HUES6 (cell line): ENCODE results near the gene MUC16.
A peak's percentile ranks its signal among the peaks of the same experiment; 100 is the strongest.
"Not testable (repeated sequence)": the region's sequence is repeated elsewhere in the genome, so short reads cannot be mapped to it uniquely, and the experiment has no call there.

Source experiments
- H3K27ac ChIP-seq: 2 replicates; pipeline ENCODE4 v1.7.0; 2013; ENCODE audit warnings: low read depth, mild to moderate bottlenecking, low read length, inconsistent platforms
- H3K27me3 ChIP-seq: 2 replicates; pipeline ENCODE4 v1.6.1; 2013; ENCODE audit warnings: low read length; ENCODE audit not compliant: control insufficient read depth, insufficient read depth
- H3K36me3 ChIP-seq: 2 replicates; pipeline ENCODE4 v1.6.1; 2013; ENCODE audit warnings: low read length; ENCODE audit not compliant: control insufficient read depth, insufficient read depth
- H3K4me1 ChIP-seq: 2 replicates; pipeline ENCODE4 v1.6.1; 2013; ENCODE audit warnings: low read length; ENCODE audit not compliant: control insufficient read depth, insufficient read depth
- H3K4me3 ChIP-seq: 2 replicates; pipeline ENCODE4 v1.5.1; 2013; ENCODE audit warnings: low read depth, low read length
- H3K9ac ChIP-seq: one replicate; pipeline ENCODE4 v1.6.1; 2013; ENCODE audit warnings: mild to moderate bottlenecking, low read length
- H3K9me3 ChIP-seq: 2 replicates; pipeline ENCODE4 v1.6.1; 2013; ENCODE audit warnings: low read depth, low read length; ENCODE audit not compliant: control insufficient read depth, insufficient read depth

MUC16 gene

DNA sequence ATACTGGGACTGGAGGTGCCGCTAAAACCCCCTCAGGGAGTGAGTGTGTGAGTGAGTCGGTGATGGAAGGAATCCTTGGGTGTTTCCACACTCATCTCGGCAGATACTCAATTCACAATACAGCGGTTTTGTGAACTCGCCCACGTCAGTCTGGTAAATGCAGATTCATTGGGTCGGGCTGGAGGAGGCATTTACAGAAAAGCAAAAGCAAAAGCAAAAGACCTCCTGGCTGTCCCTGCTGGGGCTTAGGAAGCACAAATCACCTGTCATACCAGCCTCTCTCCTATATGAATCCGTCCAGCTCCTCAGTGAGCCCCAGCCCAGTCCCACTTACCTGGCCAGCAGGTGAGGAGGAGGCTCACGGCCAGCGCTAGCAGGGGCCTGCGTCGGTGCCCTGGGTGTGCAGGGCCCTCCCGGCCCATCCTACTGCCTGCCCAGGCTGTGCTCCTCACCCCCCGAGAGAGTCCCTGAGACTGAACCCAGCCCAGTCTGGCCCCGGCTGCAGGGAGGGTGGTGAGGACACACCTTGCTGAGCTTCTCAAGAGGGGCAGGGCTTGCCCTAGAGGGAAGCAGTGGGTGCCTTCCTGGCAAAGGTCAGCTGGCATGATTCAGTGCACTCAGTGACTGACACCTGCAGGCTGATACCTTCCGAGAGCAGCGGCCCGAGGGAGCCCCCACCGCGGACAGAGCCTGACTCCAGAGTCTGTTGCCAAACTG is at the start of gene MUC16:
TSS of gene MUC16 (minus strand) at position 475 of the 717 bp plus-strand sequence.
- Histone ChIP-seq H3K27ac (no peak within 1 kb of the TSS), H3K9ac (no peak within 1 kb of the TSS), H3K36me3 (no peaks in the 10 kb centered on the region), H3K4me1 (no peaks in the 10 kb centered on the region; the same call in 1 of the 2 replicates), H3K9me3 (no peaks in the 10 kb centered on the region), H3K4me3 (no peak within 1 kb of the TSS), H3K27me3 (no peaks in the 10 kb centered on the region)

DNA sequence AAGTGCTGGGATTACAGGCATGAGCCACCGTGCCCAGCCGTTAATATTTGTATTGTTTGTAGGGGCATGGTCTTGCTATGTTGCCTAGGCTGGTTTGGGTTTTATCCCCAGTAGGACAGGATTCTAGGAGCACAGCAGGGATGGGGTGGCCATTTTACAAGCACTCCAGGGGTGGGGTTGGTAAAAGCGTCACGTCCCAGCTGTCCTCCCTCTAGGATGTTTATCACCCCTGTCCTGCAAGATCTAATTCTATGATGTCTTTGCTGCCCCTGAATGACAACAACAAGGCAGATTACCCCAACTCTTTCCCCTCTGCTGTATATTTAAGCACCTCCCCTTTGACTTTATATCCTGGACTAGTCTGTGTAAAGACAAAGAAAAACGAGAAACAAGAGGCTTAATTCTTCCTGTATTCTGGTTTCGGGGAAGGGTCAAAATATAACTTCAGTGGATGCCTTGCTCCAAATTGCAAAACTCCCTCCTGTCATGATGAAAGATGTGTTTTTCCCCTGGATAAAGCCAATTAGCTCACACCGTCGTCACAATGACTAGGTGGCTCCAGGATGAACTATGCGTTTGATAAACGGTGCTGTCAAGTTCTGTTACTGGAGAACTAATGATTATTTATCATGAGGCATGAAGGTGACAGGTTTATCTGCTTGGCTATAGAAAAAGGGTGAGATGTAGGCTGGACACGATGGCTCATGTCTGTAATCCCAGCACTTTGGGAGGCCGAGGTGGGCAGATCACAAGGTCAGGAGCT is 48.9 kb upstream of the MUC16 start:
- Histone ChIP-seq H3K9ac (no peak overlapping the region), H3K27me3 (no peaks in the 10 kb centered on the region), H3K36me3 (no peaks in the 10 kb centered on the region), H3K4me3 (no peak overlapping the region), H3K27ac (no peak overlapping the region), H3K4me1 (peaks cover 17% of the 10 kb centered on the region), H3K9me3 (no peaks in the 10 kb centered on the region)

DNA sequence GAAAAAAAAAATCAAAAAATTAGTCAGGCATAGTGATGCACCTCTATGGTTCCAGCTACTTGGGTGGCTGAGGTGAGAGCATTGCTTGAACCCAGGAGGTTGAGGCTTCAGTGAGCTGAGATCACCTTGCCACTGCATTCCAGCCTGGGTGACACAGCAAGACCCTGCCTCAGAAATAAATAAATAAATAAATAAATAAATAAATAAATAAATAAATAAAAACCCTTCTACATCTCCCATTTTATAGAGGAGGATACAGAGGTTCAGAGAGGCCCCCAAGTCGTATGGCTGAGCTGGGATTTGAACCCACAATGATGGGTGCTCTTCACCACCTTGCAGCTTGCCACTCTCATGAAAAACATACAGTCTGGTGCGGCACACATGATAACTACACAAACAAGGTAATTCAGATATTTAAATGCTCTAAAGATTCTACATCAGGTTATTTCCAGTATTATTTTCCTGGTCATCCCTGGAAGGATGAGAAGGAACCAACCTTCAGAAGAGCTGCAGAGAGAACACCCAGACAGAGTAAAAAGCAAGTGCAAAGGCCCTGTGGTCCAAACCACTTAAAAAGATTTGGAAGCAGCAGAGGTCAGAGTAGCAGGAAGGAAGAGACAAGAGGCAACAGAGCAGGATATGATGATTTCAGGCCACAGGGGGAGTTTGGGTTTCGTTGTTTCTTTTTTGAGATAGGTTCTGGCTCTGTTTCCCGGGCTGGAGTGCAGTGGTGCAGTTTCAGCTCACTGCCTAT is 47.5 kb upstream of the MUC16 start:
- Histone ChIP-seq H3K4me1 (peaks cover 23% of the 10 kb centered on the region), H3K27me3 (no peaks in the 10 kb centered on the region), H3K27ac (no peak overlapping the region)

GRCh38 chr19:9056131-9056530 is 45.9 kb upstream of the MUC16 start:
- H3K9me3 ChIP-seq, H3K36me3 ChIP-seq, H3K27me3 ChIP-seq, H3K9ac ChIP-seq, H3K4me3 ChIP-seq, H3K27ac ChIP-seq: not testable (repeated sequence)
- H3K4me1 ChIP-seq: peaks cover 23% of the 10 kb centered on the region

More for the DNA sequence above, 47.5 kb upstream of the MUC16 start:
- no peak overlapping the region for H3K9ac ChIP-seq
- no peaks in the 10 kb centered on the region for H3K36me3 ChIP-seq
- H3K4me3 ChIP-seq: no peak overlapping the region
- H3K9me3 ChIP-seq: no peaks in the 10 kb centered on the region

- peak overlapping the region; percentile 56 for H3K4me3 ChIP-seq
- H3K9ac ChIP-seq: peak overlapping the region; percentile 66
- H3K27ac ChIP-seq: peak overlapping the region; percentile 85; the same call in 1 of the 2 replicates
- no peaks in the 10 kb centered on the region for H3K36me3 ChIP-seq
- no peaks in the 10 kb centered on the region for H3K27me3 ChIP-seq
- H3K9me3 ChIP-seq: no peaks in the 10 kb centered on the region
- H3K4me1 ChIP-seq: peaks cover 19% of the 10 kb centered on the region
Observed at GRCh38 chr19:9054765-9055164, 44.6 kb upstream of the MUC16 start.

DNA sequence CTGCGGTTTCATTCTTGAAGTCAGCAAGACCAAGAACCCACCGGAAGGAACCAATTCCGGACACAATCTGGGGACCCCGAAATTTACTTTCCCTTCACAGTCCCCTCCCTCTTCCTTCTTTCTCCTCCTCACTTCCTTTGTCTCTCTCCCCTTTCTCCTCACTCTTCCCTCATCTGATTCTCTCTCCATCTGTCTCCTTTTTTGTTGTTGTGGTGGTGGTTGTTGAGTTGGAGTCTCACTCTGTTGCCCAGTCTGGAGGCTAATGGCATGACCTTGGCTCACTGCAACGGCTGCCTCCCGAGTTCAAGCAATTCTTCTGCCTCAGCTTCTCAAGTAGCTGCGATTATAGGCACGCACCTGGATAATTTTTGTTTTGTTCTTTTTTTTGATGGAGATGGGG is 44.0 kb upstream of the MUC16 start:
- no peak overlapping the region for H3K4me3 ChIP-seq
- no peaks in the 10 kb centered on the region for H3K27me3 ChIP-seq
- H3K36me3 ChIP-seq: no peaks in the 10 kb centered on the region
- H3K9me3 ChIP-seq: no peaks in the 10 kb centered on the region
- H3K4me1 ChIP-seq: peaks cover 19% of the 10 kb centered on the region
- H3K27ac ChIP-seq: no peak overlapping the region; the same call in 1 of the 2 replicates
- peak overlapping the region; percentile 44 for H3K9ac ChIP-seq

DNA sequence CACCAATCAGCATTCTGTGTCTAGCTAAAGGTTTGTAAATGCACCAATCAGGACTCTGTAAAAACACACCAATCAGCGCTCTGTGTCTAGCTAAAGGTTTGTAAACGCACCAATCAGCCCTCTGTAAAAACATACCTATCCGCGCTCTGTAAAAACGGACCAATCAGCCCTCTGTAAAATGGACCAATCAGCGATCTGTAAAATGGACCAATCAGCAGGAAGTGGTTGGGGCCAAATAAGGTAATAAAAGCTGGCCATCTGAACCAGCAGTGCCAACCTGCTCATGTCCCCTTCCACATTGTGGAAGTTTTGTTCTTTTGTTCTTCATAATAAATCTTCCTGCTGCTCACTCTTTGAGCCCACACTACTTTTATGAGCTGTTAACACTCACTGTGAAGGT is 43.5 kb upstream of the MUC16 start:
- not testable (repeated sequence) for H3K27me3 ChIP-seq, H3K9ac ChIP-seq, H3K36me3 ChIP-seq, H3K9me3 ChIP-seq, H3K4me3 ChIP-seq, H3K27ac ChIP-seq
- H3K4me1 ChIP-seq: peaks cover 19% of the 10 kb centered on the region

GRCh38 chr19:9052894-9053293 is 42.7 kb upstream of the MUC16 start:
- no peak overlapping the region for H3K27ac ChIP-seq
- H3K9ac ChIP-seq: no peak overlapping the region
- no peaks in the 10 kb centered on the region for H3K27me3 ChIP-seq
- no peak overlapping the region for H3K4me3 ChIP-seq
- H3K36me3 ChIP-seq: no peaks in the 10 kb centered on the region
- peaks cover 19% of the 10 kb centered on the region for H3K4me1 ChIP-seq
- H3K9me3 ChIP-seq: no peaks in the 10 kb centered on the region

- no peak overlapping the region for H3K27ac ChIP-seq
- no peaks in the 10 kb centered on the region for H3K9me3 ChIP-seq
- H3K9ac ChIP-seq: no peak overlapping the region
- no peak overlapping the region for H3K4me3 ChIP-seq
- no peaks in the 10 kb centered on the region for H3K27me3 ChIP-seq
- H3K4me1 ChIP-seq: no peaks in the 10 kb centered on the region
- no peaks in the 10 kb centered on the region for H3K36me3 ChIP-seq
Observed at GRCh38 chr19:9046694-9047093, 36.5 kb upstream of the MUC16 start.

DNA sequence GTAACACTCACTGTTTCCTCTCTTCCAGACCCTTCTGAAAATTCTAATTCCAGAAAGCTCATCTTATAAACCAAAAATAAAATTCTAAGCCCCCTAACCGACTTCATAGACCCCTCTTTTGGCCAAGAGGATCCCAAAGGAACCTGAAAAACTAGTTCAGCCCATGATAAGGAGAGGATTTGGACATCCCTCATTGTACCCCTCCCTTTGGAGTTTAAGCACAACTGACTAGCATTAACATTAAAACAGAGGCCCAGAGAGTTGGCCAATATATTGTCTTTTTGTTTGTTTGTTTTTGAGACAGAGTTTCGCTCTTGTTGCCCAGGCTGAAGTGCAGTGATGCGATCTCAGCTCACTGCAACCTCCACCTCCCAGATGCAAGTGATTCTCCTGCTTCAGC is 34.2 kb upstream of the MUC16 start:
- Histone ChIP-seq H3K9ac (no peak overlapping the region), H3K27ac (no peak overlapping the region), H3K4me3 (no peak overlapping the region), H3K9me3 (no peaks in the 10 kb centered on the region), H3K27me3 (no peaks in the 10 kb centered on the region), H3K36me3 (no peaks in the 10 kb centered on the region), H3K4me1 (peaks cover 4% of the 10 kb centered on the region; the same call in 1 of the 2 replicates)

- Histone ChIP-seq H3K9ac (no peak overlapping the region), H3K4me1 (peaks cover 4% of the 10 kb centered on the region; the same call in 1 of the 2 replicates), H3K36me3 (no peaks in the 10 kb centered on the region), H3K9me3 (no peaks in the 10 kb centered on the region), H3K4me3 (no peak overlapping the region), H3K27me3 (no peaks in the 10 kb centered on the region), H3K27ac (no peak overlapping the region)
Observed at GRCh38 chr19:9043524-9043923, 33.3 kb upstream of the MUC16 start.
